ENCODE measurements around the gene NRDE2.
"Not testable (repeated sequence)": the region's sequence is repeated elsewhere in the genome, so short reads cannot be mapped to it uniquely, and the experiment has no call there.

NRDE2 gene

DNA sequence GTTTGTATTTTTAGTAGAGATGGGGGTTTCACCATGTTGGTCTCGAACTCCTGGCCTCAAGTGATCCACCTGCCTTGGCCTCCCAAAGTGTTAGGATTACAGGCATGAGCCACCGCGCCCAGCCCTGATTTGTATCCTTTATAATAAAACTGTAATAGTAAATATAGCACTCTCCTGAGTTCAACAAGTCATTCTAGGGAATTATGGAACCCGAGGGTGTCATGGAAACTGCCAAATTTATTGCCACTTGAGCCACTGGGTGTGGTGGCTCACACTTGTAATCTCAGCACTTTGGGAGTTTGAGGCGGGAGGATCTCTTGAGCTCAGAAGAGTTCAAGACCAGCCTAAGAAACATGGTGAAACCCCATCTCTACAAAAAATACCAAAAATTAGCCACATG, 9.5 kb upstream of the NRDE2 start:
- not testable (repeated sequence) for DNase-seq

DNA sequence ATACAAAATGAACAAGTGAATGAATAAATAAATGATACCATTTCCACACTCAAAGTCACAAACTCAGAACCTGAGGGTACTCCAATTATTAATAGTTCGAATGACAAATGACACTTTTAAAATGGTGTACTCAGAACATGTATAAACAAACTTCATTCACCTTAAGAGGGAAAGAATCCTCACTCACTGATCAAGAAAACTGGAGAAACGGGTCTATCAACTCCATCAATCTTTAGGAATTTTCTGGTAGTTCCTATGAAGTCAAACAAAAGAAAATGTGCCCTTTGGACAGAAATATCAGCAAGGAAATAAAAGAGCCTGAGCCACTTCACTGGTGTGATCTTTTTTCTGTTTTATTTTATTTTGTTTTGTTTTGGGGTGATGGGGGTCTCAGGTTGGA, 5.2 kb upstream of the NRDE2 start:
- DNase-seq = no peak

DNA sequence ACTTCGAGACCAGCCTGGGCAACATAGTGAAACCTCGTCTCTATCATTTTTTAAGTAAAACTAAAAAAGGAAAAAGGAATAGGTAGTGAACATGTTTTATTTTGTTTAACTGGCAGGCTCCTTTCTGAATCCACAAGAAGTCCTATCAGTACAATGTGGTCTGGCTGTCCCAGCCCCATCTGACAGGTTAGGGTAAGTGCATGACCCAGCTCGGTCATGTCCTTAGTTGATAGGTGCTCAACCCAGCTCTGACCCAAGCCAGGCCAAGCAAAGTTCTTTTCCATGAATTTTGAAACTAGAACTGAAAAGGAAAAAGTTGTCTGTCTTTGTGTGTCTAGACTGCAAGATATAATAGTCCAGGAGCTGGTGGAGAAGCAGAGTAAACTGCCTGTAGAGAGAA, 4.7 kb upstream of the NRDE2 start:
- DNase-seq = no peak

DNA sequence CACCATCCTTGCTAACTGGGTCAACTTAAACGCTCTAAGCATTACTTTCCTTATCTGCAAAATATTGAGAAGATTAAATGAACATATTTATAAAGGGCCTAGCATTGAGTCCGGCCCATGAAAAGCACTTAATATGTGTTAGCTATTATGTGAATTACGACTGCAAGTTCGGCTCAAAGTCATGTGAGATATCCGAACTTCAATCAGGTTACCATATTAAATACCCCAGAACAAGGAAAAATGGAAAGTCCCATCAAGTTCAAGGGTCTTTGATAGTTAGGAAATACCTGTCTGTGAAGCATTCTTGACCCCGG, 487 bp upstream of the NRDE2 start:
- no peak for DNase-seq

DNA sequence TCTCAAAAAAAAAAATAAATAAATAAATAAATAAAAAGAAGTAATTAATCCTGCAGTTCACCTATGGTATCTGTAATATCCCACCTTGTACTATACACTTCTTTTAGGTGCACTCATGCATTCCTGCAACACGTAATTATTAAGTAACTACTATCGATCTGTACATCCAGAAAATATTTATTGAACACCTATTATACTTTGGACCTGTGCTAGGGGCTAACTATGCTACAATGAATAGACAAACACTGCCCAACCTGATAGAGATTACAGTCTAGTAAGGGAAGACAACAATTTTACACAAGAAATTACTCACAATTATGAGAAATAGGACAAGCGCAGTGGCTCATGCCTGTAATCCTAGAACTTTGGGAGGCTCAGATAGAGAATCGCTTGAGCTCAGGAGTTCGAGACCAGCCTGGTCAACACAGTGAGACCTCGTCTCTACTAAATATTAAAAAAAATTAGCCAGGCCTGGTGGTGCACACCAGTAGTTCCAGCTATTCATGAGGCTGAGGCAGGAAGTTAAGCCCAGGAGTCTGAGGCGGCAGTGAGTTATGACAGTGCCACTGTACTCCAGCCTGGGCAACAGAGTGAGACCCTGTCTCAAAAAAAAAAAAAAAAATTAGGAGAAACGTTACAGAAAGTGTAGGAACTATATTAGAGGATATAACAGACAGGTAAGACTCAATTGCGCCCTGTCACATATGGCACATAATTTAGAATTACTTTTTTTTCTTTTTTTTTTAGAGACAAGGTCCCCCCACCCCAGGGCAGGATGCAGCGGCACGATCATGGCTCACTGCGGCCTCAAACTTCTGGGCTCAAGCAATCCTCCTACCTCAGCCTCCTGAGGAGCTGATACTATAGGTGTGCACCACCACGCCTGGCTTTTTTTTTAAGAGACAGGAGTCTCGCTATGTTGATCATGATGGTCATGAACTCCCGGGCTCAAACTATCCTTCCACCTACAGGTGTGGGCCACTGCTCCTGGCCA, 1.2 kb downstream of the NRDE2 start:
- DNase-seq = no peak

DNA sequence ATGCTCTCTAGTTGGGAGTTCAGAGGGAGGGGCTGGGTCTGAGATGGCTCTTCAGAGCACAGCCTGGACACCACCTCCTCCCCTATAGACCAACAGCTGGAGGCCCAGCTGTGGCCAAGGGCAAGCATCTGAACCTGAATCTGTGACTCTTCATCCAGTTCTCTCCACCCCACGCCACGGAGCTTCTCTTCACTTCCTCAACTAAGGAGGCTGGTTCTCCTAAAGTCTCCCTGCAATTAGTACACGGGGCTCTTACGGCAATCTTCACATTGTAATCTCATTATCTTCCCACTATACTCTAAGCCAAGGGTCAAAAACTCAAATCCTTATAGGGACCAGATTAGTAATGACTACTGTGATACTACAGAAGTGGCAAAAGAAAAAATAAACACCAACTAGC, 9.8 kb downstream of the NRDE2 start:
- DNase-seq = no peak

DNA sequence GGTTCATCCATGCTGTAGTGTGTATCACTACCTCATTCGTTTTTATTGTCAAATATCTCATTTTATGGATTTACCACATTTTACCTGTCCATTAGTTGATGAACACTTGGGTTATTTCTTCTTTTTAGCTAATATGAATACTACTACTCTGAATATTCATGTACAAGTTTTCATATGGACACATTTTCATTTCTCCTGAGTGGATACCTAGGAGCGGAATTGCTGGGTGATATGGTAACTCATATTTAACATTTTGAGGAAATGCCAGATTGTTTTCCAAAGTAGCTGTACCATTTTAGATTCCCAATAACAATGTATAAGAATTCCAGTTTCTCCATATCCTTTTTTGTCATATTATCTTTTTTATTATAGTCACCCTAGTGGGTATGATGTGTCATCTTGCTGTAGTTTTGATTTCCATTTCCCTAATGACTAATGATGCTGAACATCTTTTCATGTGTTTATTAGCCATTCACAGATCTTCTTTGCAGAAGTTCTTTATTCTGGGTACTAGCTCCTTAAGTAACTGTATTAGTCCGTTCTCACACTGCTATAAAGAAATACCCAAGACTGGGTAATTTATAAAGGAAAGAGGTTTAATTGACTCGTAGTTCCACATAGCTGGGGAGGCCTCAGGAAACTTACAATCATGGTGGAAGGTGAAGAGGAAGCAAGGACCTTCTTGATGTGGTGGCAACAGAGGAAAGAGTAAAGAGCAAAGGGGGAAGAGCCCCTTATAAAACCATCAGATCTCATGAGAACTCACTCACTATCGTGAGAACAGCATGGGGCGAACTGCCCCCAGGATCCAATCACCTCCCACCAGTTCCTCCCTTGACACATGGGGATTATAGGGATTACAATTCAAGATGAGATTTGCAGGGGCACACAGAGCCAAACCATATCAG, 11.9 kb downstream of the NRDE2 start:
- no peak for DNase-seq

DNA sequence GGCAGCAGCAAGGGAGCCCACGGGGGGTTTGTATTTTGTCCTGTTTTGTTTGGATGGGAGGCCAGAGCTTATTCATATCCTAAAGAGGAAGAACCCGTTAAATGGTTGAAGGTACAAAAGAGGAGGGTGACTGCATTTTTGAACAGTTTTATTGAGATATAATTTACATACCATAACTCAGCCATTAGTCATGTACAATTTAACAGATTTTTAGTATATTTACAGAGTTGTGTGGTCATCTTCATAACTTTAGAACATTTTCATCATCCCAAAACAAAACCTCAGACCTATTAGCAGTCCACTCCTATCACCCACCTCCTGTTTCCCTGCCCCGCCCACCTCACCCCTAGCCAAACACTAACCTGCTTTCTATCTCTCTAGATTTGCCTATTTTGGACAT, 12.6 kb downstream of the NRDE2 start:
- no peak for DNase-seq

DNA sequence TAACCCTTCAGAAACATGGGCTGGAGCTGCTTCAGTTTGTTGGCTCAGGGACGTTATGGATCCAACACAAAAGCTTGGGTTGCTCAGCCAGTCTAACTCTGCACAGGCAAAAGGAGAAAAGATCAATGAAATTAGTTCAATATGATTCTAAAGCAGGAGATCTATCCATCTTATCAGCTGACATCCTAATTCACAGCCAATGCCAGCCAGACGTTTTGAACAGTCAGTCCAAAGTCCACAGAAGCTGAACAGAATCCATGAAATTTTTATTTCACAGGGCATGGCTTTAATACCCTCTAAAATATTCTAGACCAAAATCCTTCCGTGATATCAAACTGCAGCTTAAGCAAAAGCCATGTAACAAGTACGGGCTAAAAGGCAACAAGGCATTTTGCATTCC, 13.7 kb downstream of the NRDE2 start:
- no peak for DNase-seq

DNA sequence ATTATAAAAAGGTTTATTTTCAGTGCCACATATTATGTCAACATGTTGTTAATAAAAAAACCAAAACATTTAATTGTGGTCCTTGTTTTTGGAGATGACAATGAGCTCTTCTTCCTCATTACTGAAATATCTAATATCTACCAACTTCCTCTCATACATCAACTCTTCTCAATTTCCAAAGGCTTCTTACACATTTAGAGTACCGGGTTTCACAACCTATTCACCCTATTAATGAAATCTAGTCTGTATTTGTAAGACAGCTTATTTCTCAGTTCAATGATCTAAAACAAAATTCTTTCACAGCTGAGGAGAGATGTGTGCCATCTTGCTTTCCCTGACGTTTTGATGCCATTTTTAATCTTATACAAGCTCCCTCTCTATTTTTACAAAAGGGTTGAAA, 14.5 kb downstream of the NRDE2 start:
- DNase-seq = no peak

DNA sequence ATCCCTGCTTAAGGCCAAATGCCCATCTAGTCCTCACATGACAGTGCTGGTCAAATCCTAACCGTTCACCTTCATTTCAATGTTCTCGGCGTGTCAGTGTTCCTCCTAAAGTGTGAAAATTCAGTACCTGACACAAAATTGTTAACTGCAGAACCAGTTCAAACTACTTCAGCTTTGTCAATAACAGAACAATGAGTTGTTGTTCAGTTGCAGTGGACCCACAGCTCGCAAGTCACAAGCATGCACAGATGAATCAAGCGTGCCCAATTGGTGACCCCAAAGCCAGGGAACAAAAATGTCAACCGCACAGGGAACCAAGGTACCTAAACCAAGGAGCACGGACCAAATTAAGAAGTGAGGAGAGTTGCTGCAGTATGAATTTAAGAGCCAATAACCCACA, 23.2 kb downstream of the NRDE2 start:
- DNase-seq = no peak

DNA sequence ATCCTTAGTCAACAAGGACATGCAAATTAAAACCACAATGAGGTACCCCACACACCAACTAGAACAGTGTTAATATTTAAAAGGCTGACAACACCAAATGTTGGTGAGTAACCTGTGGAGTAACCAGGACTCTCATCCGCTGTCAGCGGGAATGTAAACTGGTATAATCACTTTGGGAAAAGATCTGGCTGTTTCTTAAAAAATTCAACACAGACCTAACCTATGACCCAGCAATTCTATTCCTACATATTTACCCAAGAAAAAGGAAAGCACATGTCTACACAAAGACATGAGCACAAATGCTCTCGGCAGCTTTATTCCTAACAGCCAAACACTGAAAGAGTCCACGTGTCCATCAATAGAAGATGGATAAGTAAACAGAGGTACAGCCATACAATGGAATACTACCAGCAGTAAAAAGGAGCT, 26.6 kb downstream of the NRDE2 start:
- no peak for DNase-seq

DNA sequence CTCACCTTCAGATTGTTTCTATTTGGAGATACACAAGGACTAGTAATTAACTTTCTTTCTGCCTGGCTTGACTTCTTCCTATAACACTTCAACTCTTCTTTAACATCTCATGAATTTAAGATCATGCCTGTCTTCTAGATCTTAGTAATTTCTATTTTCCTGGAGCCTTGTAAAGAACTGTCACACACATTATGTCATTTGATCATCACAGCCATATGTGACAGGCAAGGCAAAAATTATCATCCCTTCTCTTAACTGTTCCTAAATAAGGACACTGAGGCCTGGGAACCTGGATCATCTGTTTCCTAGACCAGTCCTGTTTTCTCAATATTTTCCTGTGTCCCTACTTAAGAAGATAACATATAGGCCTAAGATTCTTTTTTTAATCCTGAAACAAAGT, 27.2 kb downstream of the NRDE2 start:
- DNase-seq = no peak

DNA sequence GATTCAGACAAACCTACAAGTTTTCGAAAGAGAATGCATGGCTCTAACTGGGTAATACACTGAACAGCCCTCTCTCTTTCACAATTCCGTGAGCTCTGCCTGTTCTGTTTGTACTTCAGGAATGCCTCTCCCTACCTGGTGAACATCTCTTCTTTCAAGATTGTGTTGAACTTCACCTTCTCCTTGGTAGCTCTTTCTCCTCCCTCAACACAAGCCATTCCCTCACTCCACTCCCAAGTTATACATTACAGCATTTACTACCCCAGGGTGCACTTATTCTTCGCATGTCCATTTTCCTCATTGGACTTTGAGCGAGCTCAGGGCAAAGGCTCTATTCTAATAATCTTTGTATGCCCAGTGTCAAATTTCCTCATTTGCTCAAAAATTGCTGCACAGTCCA, 28.3 kb downstream of the NRDE2 start:
- no peak for DNase-seq

DNA sequence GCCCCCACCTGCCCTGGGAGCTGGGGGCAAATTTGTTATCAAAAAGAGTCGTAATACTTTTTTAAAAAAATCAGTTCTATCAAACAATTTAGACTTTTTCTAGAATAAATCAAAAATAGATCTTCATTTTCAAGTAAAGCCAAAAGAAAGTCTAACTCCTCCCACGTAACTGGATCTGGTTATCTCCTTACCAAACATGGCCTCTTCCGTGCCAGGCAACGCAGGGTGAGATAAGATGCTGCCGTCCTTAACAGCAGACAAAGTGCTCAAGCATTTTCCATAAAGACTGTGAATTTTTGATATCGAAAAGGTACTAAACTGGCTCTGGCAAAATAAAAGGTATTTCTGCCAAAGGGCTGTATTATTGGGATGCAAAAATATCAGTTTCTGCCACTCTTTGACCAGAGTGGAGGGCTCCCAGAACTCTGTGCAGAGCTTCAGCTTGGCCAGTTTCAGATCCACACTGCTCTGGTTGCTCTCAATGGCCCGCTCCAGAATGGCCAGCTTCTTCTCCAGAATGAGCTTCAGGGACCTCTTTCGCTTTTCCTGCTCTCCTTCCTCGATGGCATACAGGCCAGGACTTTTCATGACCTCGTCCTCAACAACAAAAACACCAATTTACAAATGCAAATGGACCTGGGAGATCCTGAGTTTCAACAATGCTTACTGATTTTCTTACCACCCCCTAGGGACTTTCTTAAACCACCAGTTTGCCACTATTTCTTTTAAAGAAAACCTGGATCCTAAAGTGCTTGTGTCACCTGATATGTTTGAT, 29.0 kb downstream of the NRDE2 start:
- DNase-seq = no peak

DNA sequence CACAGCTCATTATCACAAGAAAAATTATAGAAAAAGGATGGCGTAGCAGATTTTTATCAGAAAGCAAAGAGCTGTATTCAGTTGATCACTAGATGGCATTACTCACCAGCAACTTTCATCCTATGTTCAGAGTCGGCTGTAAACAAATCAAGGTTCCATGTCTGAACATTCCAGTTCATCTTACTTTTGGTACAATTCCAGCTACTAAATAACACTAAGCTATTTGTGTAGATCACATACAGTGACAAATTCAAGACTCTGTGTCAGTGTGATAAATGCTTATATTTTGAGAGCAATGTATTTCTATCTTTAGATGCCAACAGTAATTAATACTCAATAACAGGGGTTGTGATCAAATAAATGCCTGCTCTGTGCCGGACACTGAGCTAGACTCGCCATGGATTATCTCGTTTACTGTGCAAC, 30.1 kb downstream of the NRDE2 start:
- DNase-seq = peak; percentile 65

DNA sequence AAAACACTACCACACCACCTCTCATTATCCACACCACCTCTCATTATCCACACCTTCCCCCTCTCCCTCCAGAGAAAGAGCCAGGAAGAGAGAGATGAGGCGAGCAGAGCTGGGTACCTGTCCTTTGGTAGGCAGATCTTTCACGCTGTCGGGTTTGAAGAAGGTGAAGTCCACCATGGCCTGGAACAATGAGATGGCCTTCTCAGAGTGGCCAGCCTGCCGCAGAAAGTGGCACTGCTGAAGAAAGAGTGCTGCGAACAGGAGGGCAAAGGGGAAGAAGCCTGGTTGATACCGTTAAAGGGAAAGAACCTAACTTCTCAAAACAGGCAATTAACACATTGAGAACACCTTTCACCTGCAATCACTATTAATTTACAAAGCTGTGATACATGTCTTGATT, 30.6 kb downstream of the NRDE2 start:
- DNase-seq = no peak

DNA sequence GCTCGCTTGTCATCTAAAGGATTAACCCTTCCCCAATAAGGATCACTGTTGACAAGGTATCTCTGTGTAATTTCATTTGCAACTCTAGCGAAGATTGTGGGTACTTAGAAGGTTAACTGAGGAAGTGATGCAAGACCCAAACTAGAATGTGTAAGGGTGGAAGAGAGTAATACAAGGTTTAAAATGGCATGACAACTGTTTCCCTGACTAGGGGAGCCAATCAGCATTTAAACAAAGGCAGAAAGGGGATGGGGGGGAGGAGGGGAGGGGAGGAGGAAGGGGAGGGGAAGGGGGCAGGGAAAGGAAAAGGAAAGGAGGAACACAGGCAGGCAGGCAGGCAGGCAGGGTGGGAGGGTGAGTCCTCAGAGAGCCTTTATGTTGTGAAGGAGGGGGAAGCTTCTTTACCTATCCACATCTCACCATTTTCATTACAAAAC, 31.1 kb downstream of the NRDE2 start:
- DNase-seq = no peak

DNA sequence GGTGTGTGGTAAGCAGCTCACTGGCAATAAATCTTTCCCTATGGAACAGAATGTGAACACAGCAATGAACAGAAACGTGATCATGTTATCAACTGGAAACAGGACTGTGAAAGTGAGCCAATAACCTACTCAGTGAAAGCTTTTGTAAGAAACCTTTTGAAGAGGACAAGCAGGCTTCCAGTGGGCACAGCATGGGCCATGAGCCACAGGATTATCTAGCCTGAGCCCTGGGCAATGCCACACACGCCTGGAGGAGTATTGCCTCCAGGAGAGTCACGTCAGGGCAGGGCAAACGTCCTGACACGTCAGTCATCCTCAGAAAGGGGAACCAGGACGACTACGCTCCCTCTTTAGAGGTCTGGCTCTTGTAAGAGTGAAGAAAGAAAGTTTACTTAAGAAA, 32.3 kb downstream of the NRDE2 start:
- no peak for DNase-seq

DNA sequence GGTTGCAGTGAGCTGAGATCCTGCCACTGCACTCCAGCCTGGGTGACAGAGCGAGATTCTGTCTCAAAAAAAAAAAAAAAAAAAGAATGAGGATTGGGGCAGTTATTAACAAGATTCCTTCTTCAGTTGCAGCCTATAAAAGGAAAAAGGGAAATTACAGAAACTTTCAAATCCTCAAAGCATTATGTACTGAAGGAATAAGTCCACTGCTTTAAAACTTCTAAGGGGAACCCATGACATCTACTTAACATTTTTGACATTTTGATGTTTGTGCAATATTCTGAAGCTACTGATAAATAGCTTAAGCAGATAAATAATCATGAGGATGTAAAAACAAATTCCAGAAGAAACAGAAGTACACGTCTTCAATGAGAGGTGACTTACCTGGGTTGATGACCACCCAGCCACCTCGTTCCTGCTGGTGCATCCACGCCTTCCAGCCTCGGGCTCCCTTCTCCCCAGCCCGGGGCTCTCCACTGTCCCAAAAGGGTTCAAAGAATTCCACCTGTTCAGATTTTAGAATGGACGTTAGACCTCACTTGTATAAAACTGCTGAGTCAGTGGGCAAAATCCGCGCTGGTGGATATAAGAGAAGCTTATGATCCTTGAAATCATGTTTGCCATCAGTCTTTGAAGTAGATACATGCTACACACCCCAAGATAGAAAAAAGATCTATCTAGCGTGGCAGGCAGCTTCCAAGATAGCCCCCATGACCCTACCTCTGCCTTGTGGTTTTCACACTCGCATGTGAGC, 33.7 kb downstream of the NRDE2 start:
- DNase-seq = no peak

DNA sequence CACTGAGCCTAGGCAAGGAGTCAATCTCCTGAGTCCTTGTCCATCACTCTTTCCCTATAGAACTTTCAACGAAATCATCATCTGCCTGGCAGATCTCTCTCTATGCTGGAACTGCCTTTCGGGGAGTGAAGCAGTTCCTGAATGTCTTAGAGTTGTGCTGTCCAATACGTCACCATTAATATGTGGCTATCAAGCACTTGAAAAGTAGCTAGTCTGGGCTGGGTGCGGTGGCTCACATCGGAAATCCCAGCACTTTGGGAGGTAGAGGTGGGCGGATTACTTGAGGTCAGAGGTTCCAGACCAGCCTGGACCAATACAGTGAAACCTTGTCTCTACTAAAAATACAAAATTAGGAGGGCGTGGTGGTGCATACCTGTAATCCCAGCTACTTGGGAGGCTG, 35.1 kb downstream of the NRDE2 start:
- no peak for DNase-seq

DNA sequence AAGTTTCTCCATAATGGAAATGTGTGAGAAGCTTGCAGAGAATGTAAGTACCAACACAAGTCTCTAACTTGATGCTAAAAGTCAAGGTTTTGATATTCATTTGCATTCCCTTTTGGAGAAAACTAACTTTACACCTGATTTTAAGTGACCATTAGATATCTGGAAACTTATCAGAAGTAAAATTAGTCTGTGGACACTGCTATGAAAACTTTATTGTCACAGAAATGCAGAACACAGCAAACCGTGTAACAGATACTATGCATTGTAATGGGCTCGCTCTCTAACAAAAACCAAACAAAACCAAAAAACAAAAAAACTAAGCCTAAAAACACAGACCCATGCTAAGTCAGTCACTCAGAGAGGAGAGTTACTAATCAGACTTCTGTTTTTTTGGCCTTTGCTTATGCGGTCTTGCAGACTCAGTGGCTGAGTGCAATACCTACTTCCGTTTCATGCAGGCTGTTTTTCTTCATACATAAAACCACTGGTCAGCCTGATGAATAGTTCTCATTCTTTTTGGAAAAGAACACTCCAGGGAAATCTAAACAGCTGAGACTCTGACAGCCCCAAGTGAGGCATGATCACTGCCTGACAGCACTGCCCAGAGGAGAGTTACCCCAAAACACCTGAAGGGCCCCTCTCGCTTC, 35.7 kb downstream of the NRDE2 start:
- DNase-seq = no peak
